RWPE1 (cell line): ENCODE measurements around the gene CMPK2.

Experiments used
- CTCF ChIA-PET: fragments of 350-600 bp; sonication (Branson Sonifier 250); formaldehyde crosslinking; extraction: SDS; loops from one replicate; lab custom pipeline; 2021; lab: Yijun Ruan, JAX
- POLR2A ChIA-PET: fragments of 400-600 bp; formaldehyde crosslinking; extraction: SDS; loops from one replicate; lab custom pipeline; 2020; ENCODE audit warnings: antibody characterized with exemption; ENCODE audit not compliant: low non-redundant PET; lab: Yijun Ruan, JAX
- DNase-seq: peaks from one replicate; pipeline ENCODE4 v3.0.0; 2012; ENCODE audit warnings: low spot score
- H3K27ac ChIP-seq: fragments of 450-650 bp; 2 replicates; pipeline ENCODE4 v1.5.1; 2017
- TF ChIP-seq, protein P1 (sequence below): fragments of 450-650 bp; conservative IDR thresholded peaks from 2 replicates; pipeline ENCODE4 v1.5.1; 2017; ENCODE audit warnings: low read depth, mild to moderate bottlenecking

CMPK2 gene

DNA sequence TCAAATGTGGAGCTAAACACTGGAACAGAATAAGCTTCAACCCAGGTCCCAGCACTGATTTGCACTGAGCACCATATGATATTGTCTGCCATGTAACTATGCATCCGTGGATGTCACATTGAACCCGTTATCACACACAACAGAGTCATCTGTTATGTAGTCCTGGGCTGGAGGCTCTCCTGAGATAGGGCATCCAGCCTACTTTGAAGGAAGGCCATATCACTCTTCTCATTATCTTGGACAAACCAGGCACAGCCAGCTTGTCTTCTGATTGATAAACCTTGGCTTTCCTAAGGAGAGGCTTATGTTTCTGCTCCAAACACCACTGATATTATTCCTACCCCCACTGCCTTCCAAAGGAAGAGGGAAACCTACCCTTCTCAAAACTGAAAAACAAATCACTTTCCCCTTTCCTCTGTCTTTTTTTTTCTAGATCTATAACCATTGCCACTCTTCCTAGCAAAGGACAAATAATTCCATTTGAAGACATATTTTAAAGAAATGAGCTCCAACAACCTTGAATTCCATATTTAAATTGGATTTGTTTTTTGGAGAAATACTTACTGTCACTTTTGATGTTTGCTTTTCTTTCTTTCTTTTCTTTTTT lies 28.3 kb upstream of the CMPK2 start:
- ChIA-PET POLR2A (no interaction called here), CTCF (interaction anchor here (0.9 kb wide), 1 partner anchor 151 kb away, joined by 3 read pairs; no protein-coding TSS in a partner anchor)
- DNase-seq = no peak
- TF ChIP-seq, protein P1, sequence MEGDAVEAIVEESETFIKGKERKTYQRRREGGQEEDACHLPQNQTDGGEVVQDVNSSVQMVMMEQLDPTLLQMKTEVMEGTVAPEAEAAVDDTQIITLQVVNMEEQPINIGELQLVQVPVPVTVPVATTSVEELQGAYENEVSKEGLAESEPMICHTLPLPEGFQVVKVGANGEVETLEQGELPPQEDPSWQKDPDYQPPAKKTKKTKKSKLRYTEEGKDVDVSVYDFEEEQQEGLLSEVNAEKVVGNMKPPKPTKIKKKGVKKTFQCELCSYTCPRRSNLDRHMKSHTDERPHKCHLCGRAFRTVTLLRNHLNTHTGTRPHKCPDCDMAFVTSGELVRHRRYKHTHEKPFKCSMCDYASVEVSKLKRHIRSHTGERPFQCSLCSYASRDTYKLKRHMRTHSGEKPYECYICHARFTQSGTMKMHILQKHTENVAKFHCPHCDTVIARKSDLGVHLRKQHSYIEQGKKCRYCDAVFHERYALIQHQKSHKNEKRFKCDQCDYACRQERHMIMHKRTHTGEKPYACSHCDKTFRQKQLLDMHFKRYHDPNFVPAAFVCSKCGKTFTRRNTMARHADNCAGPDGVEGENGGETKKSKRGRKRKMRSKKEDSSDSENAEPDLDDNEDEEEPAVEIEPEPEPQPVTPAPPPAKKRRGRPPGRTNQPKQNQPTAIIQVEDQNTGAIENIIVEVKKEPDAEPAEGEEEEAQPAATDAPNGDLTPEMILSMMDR = no peak
- no peak overlapping the region for H3K27ac ChIP-seq

DNA sequence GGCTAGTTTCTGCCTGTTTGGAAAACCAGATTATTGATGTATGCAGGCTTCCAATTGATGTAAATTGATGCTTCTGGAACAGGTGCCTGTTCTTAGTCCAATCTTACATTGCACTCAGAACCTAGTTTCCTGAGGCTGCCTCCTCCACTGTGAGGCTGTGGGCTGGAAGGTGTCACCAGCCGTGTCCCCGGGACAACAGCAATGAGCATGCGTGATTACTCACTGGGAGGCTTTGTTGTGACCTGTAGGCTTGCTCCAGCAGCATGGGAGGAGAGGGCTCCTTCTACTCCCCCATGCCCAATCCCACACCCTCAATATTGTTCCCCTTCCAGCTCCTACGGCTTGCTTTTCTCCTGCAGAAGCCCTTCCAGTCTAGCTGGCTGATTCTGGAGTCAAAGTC lies 23.0 kb upstream of the CMPK2 start:
- POLR2A ChIA-PET = no interaction called here
- no peak for DNase-seq
- TF ChIP-seq, protein P1 = no peak
- CTCF ChIA-PET = interaction anchor here (0.7 to 1.2 kb wide), 2 partner anchors 9 to 66 kb away, joined by 3 to 5 read pairs; no protein-coding TSS in a partner anchor
- no peak overlapping the region for H3K27ac ChIP-seq

DNA sequence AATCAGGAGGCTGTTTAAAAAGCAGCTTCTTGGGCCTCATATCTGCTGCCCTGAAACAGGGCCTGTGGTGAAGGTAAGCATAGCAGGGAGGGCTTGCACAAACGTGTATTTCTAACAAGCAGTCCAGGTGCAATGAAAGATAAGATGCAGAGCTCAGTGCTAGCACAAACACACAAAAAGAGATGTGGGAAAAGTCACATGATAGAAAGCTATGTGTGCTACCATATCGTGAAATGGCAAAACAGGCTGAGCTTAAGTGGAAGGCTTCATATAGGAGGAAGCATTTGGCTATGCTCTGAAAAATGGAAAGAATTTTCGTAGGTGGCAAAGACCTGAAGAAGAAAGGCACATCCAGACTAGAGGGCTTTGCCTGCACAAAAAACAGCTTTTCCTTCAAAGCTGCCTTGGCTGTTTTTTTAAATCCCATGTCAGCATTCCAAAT lies 22.1 kb upstream of the CMPK2 start:
- no peak for DNase-seq
- ChIA-PET POLR2A (no interaction called here), CTCF (interaction anchor here (1.2 kb wide), 2 partner anchors 8 to 9 kb away, joined by 3 to 5 read pairs; no protein-coding TSS in a partner anchor)
- TF ChIP-seq, protein P1 = no peak
- no peak overlapping the region for H3K27ac ChIP-seq

DNA sequence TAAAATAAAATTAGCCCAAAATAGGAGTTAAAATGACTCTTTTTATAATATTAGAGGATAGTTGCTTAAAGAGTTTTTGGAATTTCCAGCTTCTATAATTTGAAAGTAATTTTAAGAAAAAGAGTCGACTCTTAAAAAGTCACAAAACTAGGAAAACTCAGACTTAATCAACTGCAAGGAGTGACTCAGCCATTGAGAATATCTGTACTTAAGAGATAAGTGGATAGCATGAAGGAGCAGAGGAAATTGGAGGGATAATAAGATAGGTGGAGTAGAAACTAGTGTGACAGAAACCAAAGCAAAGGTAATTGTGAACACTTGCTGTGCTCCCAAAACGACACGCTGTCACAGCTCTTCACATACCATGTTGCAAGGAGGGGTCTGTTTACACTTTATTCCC lies 20.3 kb upstream of the CMPK2 start:
- no peak for DNase-seq
- TF ChIP-seq, protein P1 = no peak
- no peak overlapping the region for H3K27ac ChIP-seq
- ChIA-PET POLR2A (no interaction called here), CTCF (interaction anchor here (1.1 kb wide), 1 partner anchor 11 kb away, joined by 3 read pairs; no protein-coding TSS in a partner anchor)

DNA sequence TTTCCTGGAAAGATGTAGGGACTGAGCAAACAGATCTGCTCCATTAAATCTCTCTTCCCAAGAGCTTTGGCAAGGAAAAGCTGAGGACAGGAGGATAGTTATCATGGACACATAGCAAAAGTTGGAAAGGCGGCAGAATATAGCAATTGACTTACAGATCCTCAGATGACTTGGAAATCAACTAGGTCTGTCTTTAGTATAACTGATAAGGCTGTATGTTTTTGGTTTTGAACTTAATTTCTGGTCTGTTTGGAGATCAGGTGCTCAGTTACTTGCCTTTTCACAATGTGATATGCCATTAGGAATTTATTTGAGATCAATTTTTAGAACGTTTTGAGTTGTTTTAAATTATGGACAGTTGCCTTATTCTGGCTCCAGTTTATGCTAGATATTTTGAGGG lies 19.8 kb upstream of the CMPK2 start:
- ChIA-PET CTCF (interaction anchor here (1.1 kb wide), 1 partner anchor 11 kb away, joined by 3 read pairs; no protein-coding TSS in a partner anchor), POLR2A (no interaction called here)
- TF ChIP-seq, protein P1 = no peak
- no peak for DNase-seq
- H3K27ac ChIP-seq = no peak overlapping the region

DNA sequence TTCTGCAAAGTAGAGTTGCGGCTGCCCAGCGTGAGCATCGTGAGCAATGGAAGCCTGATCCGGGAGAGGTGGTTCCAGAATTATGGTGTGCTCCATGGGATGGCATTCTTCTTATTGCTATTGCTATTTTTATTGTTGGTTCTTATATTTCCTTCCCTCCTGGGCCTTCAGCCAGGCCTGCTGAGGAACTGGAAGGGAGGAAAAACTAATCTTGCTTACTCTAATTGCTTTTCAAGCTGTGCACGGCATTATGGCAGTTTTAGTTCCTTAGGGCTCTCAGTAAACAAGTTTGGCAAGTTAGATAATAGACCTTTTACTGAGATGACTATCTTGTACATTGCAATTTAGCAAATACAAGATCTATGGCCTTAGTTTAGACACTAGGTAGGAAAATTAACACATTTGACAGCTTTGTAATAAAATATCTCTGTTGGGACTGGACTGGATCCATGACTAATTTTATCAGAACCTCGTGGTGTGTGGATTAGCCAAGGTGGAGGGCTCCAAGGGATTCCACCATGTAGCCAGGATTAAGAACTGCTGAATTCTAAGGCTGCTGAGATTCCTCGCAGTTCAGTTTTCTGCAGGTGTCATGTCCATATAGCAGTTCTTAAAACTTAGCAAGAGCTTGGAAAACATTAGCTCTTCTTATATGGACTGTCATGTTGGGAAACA lies 17.9 kb upstream of the CMPK2 start:
- ChIA-PET CTCF (no interaction called here), POLR2A (no interaction called here)
- no peak for DNase-seq
- TF ChIP-seq, protein P1 = no peak
- H3K27ac ChIP-seq = no peak overlapping the region
